HCT116 (cell line): ENCODE measurements around the gene USP3. TPM values are rescaled to one million over a fixed set of nuclear protein-coding genes. Genes with fewer than 3 reads are reported as not detected.

ENCODE experiments used
- ATAC-seq: fragments of 200-7000 bp; cut with Tn5 transposase; 2 replicates; pipeline ENCODE4 v1.9.1; 2020; ENCODE audit warnings: mild to moderate bottlenecking, moderate library complexity
- BruUV-seq: library from RNA; stranded (reverse); fragments of 400-500 nt; replicated peaks from 2 replicates; lab custom pipeline; 2021; lab: Mats Ljungman, UMichigan
- CTCF ChIA-PET: fragments of 300-600 bp; sonication (Branson Sonifier 250); formaldehyde crosslinking; loops from one replicate; lab custom pipeline; 2021; ENCODE audit warnings: antibody characterized with exemption; lab: Charles Lee
- POLR2A ChIA-PET: fragments of 300-600, 350-600 bp; sonication (Branson Sonifier 250); formaldehyde crosslinking; loops from one replicate; lab custom pipeline; 2021; ENCODE audit warnings: antibody characterized with exemption; lab: Charles Lee
- RAD21 ChIA-PET, 2 experiments: fragments of 300-600 bp; sonication (Branson Sonifier 250); formaldehyde crosslinking; loops; one replicate each; lab custom pipeline; 2023; ENCODE audit warnings: low total read pairs in 2 of 2; ENCODE audit not compliant: uncharacterized antibody in 2 of 2, unreplicated experiment in 2 of 2, low non-redundant PET in 1 of 2; lab: Charles Lee
- DNase-seq: peaks from one replicate; pipeline ENCODE4 v3.0.0-alpha.2; 2010; ENCODE audit warnings: low read depth, low spot score
- H2AFZ ChIP-seq: fragments of 200-600 bp; shearing (Covaris generic), sonication (generic); 2 replicates; pipeline ENCODE4 v1.6.1; 2017; ENCODE audit warnings: low read depth, mixed run types, mixed read lengths, antibody characterized with exemption, low read length; ENCODE audit not compliant: poor library complexity, severe bottlenecking
- H3K27ac ChIP-seq: 2 replicates; pipeline ENCODE4 v1.5.1; 2012; ENCODE audit warnings: low read depth, low read length
- H3K27me3 ChIP-seq: fragments of 200-600 bp; sonication (generic); 2 replicates; pipeline ENCODE4 v1.6.1; 2016; ENCODE audit warnings: mixed run types, low read length, mixed read lengths; ENCODE audit not compliant: insufficient read depth
- H3K36me3 ChIP-seq, 2 experiments: fragments of 200-500 bp in 1 of 2; fragments of 200-600 bp in 1 of 2; sonication (Bioruptor generic) in 1 of 2; sonication (generic) in 1 of 2; 2 replicates each; pipeline versions ENCODE4 v1.5.1 to v1.6.1; 2014 to 2016; ENCODE audit warnings: low read length in 2 of 2, inconsistent platforms in 1 of 2, mixed read lengths in 1 of 2, mixed run types in 1 of 2; ENCODE audit not compliant: insufficient read depth in 2 of 2, control insufficient read depth in 1 of 2
- H3K4me1 ChIP-seq, 2 experiments: fragments of 200-600 bp in 1 of 2; sonication (generic) in 1 of 2; 2 replicates each; pipeline versions ENCODE4 v1.5.1 to v1.6.1; 2012 to 2017; ENCODE audit warnings: low read length in 2 of 2, inconsistent platforms in 1 of 2, mild to moderate bottlenecking in 1 of 2, mixed read lengths in 1 of 2, mixed run types in 1 of 2, moderate library complexity in 1 of 2; ENCODE audit not compliant: insufficient read depth in 2 of 2, control insufficient read depth in 1 of 2
- H3K4me2 ChIP-seq: fragments of 200-600 bp; sonication (generic); 2 replicates; pipeline ENCODE4 v1.6.1; 2017; ENCODE audit warnings: mixed run types, low read length, mixed read lengths
- H3K4me3 ChIP-seq, 2 experiments: fragments of 200-600 bp in 1 of 2; sonication (generic) in 1 of 2; replicated peaks in 1 of 2; 2 replicates each; pipeline ENCODE4 v1.5.1; 2011 to 2016; ENCODE audit warnings: low read length in 2 of 2, control low read depth in 1 of 2, low read depth in 1 of 2, mild to moderate bottlenecking in 1 of 2, mixed read lengths in 1 of 2, mixed run types in 1 of 2
- H3K79me2 ChIP-seq: fragments of 200-600 bp; sonication (generic); 2 replicates; pipeline ENCODE4 v1.6.1; 2017; ENCODE audit warnings: mild to moderate bottlenecking, mixed run types, low read length, moderate library complexity, mixed read lengths; ENCODE audit not compliant: insufficient read depth
- H3K9ac ChIP-seq: fragments of 200-600 bp; sonication (generic); 2 replicates; pipeline ENCODE4 v1.6.1; 2016; ENCODE audit warnings: low read length, mixed read lengths
- H3K9me2 ChIP-seq: fragments of 200-600 bp; sonication (generic), shearing (Covaris generic); 2 replicates; pipeline ENCODE4 v1.6.1; 2017; ENCODE audit warnings: mixed run types, mild to moderate bottlenecking, moderate library complexity; ENCODE audit not compliant: insufficient read depth
- H3K9me3 ChIP-seq, 2 experiments: fragments of 200-500 bp in 1 of 2; fragments of 200-600 bp in 1 of 2; sonication (Bioruptor generic) in 1 of 2; sonication (generic) in 1 of 2; 2 replicates each; pipeline ENCODE4 v1.6.1; 2014 to 2017; ENCODE audit warnings: low read length in 2 of 2, mixed read lengths in 2 of 2, inconsistent platforms in 1 of 2, low read depth in 1 of 2, mild to moderate bottlenecking in 1 of 2, mixed run types in 1 of 2, moderate library complexity in 1 of 2; ENCODE audit not compliant: control insufficient read depth in 1 of 2, insufficient read depth in 1 of 2
- H4K20me1 ChIP-seq: fragments of 200-600 bp; sonication (generic), shearing (Covaris generic); 2 replicates; pipeline ENCODE4 v1.6.1; 2017; ENCODE audit warnings: mixed run types, mild to moderate bottlenecking, moderate library complexity; ENCODE audit not compliant: insufficient read depth
- EZH2phosphoT487 ChIP-seq: fragments of 200-600 bp; IDR thresholded peaks from 2 replicates; pipeline ENCODE4 v1.6.1; 2018; ENCODE audit warnings: antibody characterized with exemption, borderline replicate concordance
- RAD21 ChIP-seq: IDR thresholded peaks from 2 replicates; pipeline ENCODE4 v1.6.1; 2012; ENCODE audit warnings: low read depth, mild to moderate bottlenecking
- TCF7L2 ChIP-seq: IDR thresholded peaks from 2 replicates; pipeline ENCODE4 v1.7.0; 2011; ENCODE audit warnings: borderline replicate concordance, inconsistent platforms; ENCODE audit not compliant: insufficient read depth, insufficient read length; ENCODE audit errors: extremely low read depth
- intact Hi-C: fragments of 100-400 bp; cut with micrococcal nuclease; formaldehyde crosslinking; loops from 2 replicates; pipeline ENCODE4 v1.10.0; 2022
- total RNA-seq: library from RNA; stranded (reverse); gene quantifications from one replicate; pipeline ENCODE4 v1.2.1, GENCODE V29; 2021; ENCODE audit not compliant: unreplicated experiment
- TF ChIP-seq, protein P1 (sequence below): IDR thresholded peaks from 2 replicates; pipeline ENCODE4 v1.6.1; 2011; ENCODE audit warnings: mild to moderate bottlenecking, low read length, moderate library complexity; ENCODE audit not compliant: insufficient replicate concordance; ENCODE audit errors: extremely low read depth
- TF ChIP-seq, protein P2 (sequence below): IDR thresholded peaks from 2 replicates; pipeline ENCODE4 v1.6.1; 2012; ENCODE audit warnings: low read depth

Gene USP3
- total RNA-seq, 1 experiment from 2014 or later: 61.6 TPM

DNA sequence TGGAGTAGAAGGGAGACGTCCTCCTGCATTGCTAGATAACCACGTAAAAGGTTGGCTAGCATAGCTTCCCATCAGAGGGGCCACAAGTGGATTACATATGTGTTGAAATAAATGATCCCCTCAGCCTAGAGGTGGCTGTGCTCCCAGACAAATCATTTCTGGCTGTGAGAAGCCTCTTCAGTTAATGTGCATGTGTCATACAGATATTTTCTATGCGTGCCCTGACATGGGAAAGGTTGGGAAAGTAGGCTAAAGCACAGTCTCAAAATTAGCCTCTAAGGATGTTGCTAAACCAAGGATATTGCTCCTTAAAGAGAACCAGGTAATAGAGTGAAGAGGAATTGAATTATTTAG lies 17.8 kb downstream of the USP3 start:
- ATAC-seq: no peak
- H3K9me3 ChIP-seq: no peaks in the 10 kb centered on the region
- ChIA-PET CTCF (no interaction called here), POLR2A (no interaction called here), RAD21 (no interaction called here)
- H3K4me2 ChIP-seq: no peak overlapping the region
- H2AFZ ChIP-seq: no peak overlapping the region
- H3K27me3 ChIP-seq: no peaks in the 10 kb centered on the region
- H3K27ac ChIP-seq: no peak overlapping the region
- intact Hi-C loops: no loop called here
- peaks cover under 1% of the 10 kb centered on the region; the same call in 1 of the 2 replicates for H3K9me2 ChIP-seq
- H3K9ac ChIP-seq: no peak overlapping the region
- H3K36me3 ChIP-seq: no peaks in the 10 kb centered on the region
- H3K4me3 ChIP-seq: no peak overlapping the region
- no TSS peak for BruUV-seq
- peaks cover 6 to 11% of the 10 kb centered on the region in 2 experiments for H3K4me1 ChIP-seq
- H4K20me1 ChIP-seq: peaks cover 48% of the 10 kb centered on the region; the same call in 1 of the 2 replicates
- DNase-seq: no peak
- TF ChIP-seq, protein P1, sequence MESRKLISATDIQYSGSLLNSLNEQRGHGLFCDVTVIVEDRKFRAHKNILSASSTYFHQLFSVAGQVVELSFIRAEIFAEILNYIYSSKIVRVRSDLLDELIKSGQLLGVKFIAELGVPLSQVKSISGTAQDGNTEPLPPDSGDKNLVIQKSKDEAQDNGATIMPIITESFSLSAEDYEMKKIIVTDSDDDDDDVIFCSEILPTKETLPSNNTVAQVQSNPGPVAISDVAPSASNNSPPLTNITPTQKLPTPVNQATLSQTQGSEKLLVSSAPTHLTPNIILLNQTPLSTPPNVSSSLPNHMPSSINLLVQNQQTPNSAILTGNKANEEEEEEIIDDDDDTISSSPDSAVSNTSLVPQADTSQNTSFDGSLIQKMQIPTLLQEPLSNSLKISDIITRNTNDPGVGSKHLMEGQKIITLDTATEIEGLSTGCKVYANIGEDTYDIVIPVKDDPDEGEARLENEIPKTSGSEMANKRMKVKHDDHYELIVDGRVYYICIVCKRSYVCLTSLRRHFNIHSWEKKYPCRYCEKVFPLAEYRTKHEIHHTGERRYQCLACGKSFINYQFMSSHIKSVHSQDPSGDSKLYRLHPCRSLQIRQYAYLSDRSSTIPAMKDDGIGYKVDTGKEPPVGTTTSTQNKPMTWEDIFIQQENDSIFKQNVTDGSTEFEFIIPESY: no peak
- TF ChIP-seq, protein P2, sequence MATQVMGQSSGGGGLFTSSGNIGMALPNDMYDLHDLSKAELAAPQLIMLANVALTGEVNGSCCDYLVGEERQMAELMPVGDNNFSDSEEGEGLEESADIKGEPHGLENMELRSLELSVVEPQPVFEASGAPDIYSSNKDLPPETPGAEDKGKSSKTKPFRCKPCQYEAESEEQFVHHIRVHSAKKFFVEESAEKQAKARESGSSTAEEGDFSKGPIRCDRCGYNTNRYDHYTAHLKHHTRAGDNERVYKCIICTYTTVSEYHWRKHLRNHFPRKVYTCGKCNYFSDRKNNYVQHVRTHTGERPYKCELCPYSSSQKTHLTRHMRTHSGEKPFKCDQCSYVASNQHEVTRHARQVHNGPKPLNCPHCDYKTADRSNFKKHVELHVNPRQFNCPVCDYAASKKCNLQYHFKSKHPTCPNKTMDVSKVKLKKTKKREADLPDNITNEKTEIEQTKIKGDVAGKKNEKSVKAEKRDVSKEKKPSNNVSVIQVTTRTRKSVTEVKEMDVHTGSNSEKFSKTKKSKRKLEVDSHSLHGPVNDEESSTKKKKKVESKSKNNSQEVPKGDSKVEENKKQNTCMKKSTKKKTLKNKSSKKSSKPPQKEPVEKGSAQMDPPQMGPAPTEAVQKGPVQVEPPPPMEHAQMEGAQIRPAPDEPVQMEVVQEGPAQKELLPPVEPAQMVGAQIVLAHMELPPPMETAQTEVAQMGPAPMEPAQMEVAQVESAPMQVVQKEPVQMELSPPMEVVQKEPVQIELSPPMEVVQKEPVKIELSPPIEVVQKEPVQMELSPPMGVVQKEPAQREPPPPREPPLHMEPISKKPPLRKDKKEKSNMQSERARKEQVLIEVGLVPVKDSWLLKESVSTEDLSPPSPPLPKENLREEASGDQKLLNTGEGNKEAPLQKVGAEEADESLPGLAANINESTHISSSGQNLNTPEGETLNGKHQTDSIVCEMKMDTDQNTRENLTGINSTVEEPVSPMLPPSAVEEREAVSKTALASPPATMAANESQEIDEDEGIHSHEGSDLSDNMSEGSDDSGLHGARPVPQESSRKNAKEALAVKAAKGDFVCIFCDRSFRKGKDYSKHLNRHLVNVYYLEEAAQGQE: no peak
- TF ChIP-seq RAD21: no peak
- no peak for TF ChIP-seq EZH2phosphoT487
- no peak for TF ChIP-seq TCF7L2
- H3K79me2 ChIP-seq: peaks cover 100% of the 10 kb centered on the region
